CD4-positive, alpha-beta T cell treated with Interleukin-21 for 1 hour (primary cell): ENCODE data around the gene KNDC1.
"Not testable (repeated sequence)": the region's sequence is repeated elsewhere in the genome, so short reads cannot be mapped to it uniquely, and the experiment has no call there.

Source experiments
- DNase-seq: peaks from one replicate; pipeline ENCODE4 v3.0.0-alpha.2; 2020

The KNDC1 gene

GRCh38 chr10:133143200-133143533, 16.9 kb upstream of the KNDC1 start:
- no peak for DNase-seq

- no peak for DNase-seq
These were observed 16.5 kb upstream of the KNDC1 start for GRCh38 chr10:133143546-133143945.

GRCh38 chr10:133144771-133145170, 15.2 kb upstream of the KNDC1 start:
- DNase-seq: no peak

GRCh38 chr10:133150226-133150625, 9.8 kb upstream of the KNDC1 start:
- DNase-seq: no peak

GRCh38 chr10:133150656-133151055, 9.4 kb upstream of the KNDC1 start:
- DNase-seq: no peak

GRCh38 chr10:133151071-133151470, 8.9 kb upstream of the KNDC1 start:
- not testable (repeated sequence) for DNase-seq

GRCh38 chr10:133151543-133151972, 8.5 kb upstream of the KNDC1 start:
- DNase-seq: no peak

GRCh38 chr10:133154411-133154810, 5.6 kb upstream of the KNDC1 start:
- no peak for DNase-seq

GRCh38 chr10:133154996-133155778, 4.8 kb upstream of the KNDC1 start:
- DNase-seq: no peak

GRCh38 chr10:133156674-133157579, 3.1 kb upstream of the KNDC1 start:
- DNase-seq: no peak

GRCh38 chr10:133157662-133158436, 2.2 kb upstream of the KNDC1 start:
- no peak for DNase-seq

- DNase-seq: no peak
These were observed 1.6 kb upstream of the KNDC1 start for GRCh38 chr10:133158437-133158755.

GRCh38 chr10:133158756-133159610, 1.0 kb upstream of the KNDC1 start:
- DNase-seq: no peak

- DNase-seq: no peak
These were observed 439 bp upstream of the KNDC1 start for GRCh38 chr10:133159611-133159949.

- no peak for DNase-seq
These were observed 930 bp downstream of the KNDC1 start for GRCh38 chr10:133160826-133161471.

GRCh38 chr10:133161486-133162109, 1.6 kb downstream of the KNDC1 start:
- DNase-seq: no peak

- DNase-seq: no peak
These were observed 2.3 kb downstream of the KNDC1 start for GRCh38 chr10:133162178-133162909.

GRCh38 chr10:133162910-133163856, 3.2 kb downstream of the KNDC1 start:
- no peak for DNase-seq
